ENCODE measurements around the gene RAB3C. TPM values are rescaled to one million over a fixed set of nuclear protein-coding genes. Genes with fewer than 3 reads are reported as not detected.

RAB3C gene
- total RNA-seq, 2 experiments from 2014 or later = not detected

DNA sequence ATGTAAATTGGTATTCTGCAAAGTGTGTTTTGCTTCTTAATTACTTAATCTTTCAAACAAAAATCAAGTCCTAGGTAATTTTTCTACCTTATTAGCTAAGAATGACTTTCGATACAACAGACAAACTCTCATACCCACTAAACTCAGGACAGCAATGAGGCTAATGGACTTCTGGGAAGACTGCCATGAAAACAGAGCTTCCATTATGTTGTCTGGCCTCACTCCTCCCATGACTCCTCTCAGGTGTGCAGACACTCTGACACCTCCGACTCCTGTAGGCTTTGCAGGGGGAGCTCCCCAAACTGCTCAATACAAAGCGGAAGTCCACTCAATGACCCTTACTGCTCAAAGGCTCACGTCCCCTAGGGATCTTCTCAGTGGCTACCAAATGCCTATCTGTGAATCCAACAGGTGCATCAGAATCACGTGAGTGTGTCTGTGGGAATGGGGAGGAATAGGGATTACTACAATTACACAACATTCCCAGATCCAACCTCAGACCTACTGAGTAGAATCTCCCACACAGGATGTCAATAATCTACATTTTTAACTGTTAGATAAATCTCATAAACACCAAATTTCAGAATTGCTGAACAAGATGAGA lies 289.9 kb downstream of the RAB3C start:
- Histone ChIP-seq H3K9me3 (ENCODE audit: control insufficient read depth in 1 of 2, insufficient read depth in 1 of 2, low read length in 2 of 2) (no peaks in the 10 kb centered on the region), H3K27me3 (ENCODE audit: control insufficient read depth in 1 of 2, insufficient read depth in 2 of 2, low read length in 2 of 2) (peaks cover 0 to 7% of the 10 kb centered on the region in 2 experiments), H3K36me3 (ENCODE audit: insufficient read depth, low read length) (no peaks in the 10 kb centered on the region), H3K4me3 (ENCODE audit: low read length) (no peak overlapping the region), H3K27ac (ENCODE audit: low read depth in 1 of 2, low read length in 2 of 2) (no peak overlapping the region), H3K4me1 (ENCODE audit: insufficient read depth, low read length) (no peaks in the 10 kb centered on the region)
- TF ChIP-seq CTCF (IDR thresholded peaks at IDR 0.05) = no peak
- ATAC-seq (ENCODE audit: poor library complexity) (no peak), DNase-seq (no peak)
- ChIA-PET POLR2A (no interaction called here), CTCF (interaction anchor here (2.5 kb wide), 1 partner anchor 14 kb away, joined by 5 read pairs; no protein-coding TSS in a partner anchor)
- H3K4me3 Mint-ChIP-seq = no peak overlapping the region
- peaks cover 19% of the 10 kb centered on the region for H3K27me3 Mint-ChIP-seq
- intact Hi-C loops (cut with DNase I, micrococcal nuclease) = loop anchor here (5.0 kb wide), 4 partner anchors 510 to 930 kb away; no protein-coding TSS in a partner anchor
- no peaks in the 10 kb centered on the region for H3K36me3 Mint-ChIP-seq (ENCODE audit: low read depth)
- no peak overlapping the region for H3K27ac Mint-ChIP-seq
- H3K4me1 Mint-ChIP-seq (ENCODE audit: low read depth) = no peaks in the 10 kb centered on the region
- H3K9me3 Mint-ChIP-seq = no peaks in the 10 kb centered on the region

GRCh38 chr5:58875599-58875998 lies 292.7 kb downstream of the RAB3C start:
- Histone ChIP-seq H3K27me3 (ENCODE audit: control insufficient read depth in 1 of 2, insufficient read depth in 2 of 2, low read length in 2 of 2) (peaks cover 0 to 7% of the 10 kb centered on the region in 2 experiments), H3K27ac (ENCODE audit: low read depth in 1 of 2, low read length in 2 of 2) (no peak overlapping the region), H3K36me3 (ENCODE audit: insufficient read depth, low read length) (no peaks in the 10 kb centered on the region), H3K9me3 (ENCODE audit: control insufficient read depth in 1 of 2, insufficient read depth in 1 of 2, low read length in 2 of 2) (no peaks in the 10 kb centered on the region), H3K4me3 (ENCODE audit: low read length) (no peak overlapping the region), H3K4me1 (ENCODE audit: insufficient read depth, low read length) (no peaks in the 10 kb centered on the region)
- intact Hi-C loops (cut with DNase I, micrococcal nuclease) = no loop called here
- Mint-ChIP-seq H3K4me3 (no peak overlapping the region), H3K9me3 (no peaks in the 10 kb centered on the region), H3K4me1 (ENCODE audit: low read depth) (no peaks in the 10 kb centered on the region), H3K27me3 (peaks cover 19% of the 10 kb centered on the region), H3K27ac (no peak overlapping the region), H3K36me3 (ENCODE audit: low read depth) (no peaks in the 10 kb centered on the region)
- DNase-seq (no peak), ATAC-seq (ENCODE audit: poor library complexity) (no peak)
- no peak for TF ChIP-seq CTCF (IDR thresholded peaks at IDR 0.05)
- ChIA-PET POLR2A (interaction anchor here (0.7 kb wide), 1 partner anchor 11 kb away, joined by 3 read pairs; no protein-coding TSS in a partner anchor), CTCF (interaction anchor here (1.3 kb wide), 1 partner anchor 11 kb away, joined by 8 read pairs; no protein-coding TSS in a partner anchor)

DNA sequence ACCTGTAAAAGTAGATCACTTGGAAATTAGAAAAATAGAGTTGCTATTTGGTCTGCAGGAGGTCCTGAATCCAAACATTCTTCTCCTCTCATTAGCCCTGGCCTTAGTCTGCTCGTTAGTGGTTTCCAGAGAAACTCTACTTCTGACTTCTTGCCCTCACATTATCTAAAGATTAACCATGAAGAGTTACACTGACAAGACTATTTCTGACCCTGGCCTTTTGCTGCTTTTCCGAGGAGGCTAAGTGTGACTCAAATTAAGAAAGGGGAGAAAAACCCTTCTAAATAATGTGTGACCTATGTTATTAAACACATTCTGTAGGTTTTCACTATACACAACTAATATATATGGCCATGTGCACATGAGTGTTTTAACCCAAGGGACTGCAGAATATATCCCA lies 302.4 kb downstream of the RAB3C start:
- no peak for ATAC-seq (ENCODE audit: poor library complexity)
- intact Hi-C loops (cut with DNase I, micrococcal nuclease) = loop anchor here in 1 of 2 experiments (5.0 kb wide), 1 partner anchor 242 kb away; no protein-coding TSS in a partner anchor
- no peaks in the 10 kb centered on the region for H3K36me3 Mint-ChIP-seq (ENCODE audit: low read depth)
- peaks cover 0 to 4% of the 10 kb centered on the region in 2 experiments for H3K27me3 ChIP-seq (ENCODE audit: control insufficient read depth in 1 of 2, insufficient read depth in 2 of 2, low read length in 2 of 2)
- TF ChIP-seq CTCF (IDR thresholded peaks at IDR 0.05) = no peak
- H3K9me3 Mint-ChIP-seq = no peaks in the 10 kb centered on the region
- peaks cover 22% of the 10 kb centered on the region for H3K4me1 Mint-ChIP-seq (ENCODE audit: low read depth)
- H3K4me3 ChIP-seq (ENCODE audit: low read length) = no peak overlapping the region
- H3K9me3 ChIP-seq (ENCODE audit: control insufficient read depth in 1 of 2, insufficient read depth in 1 of 2, low read length in 2 of 2) = no peaks in the 10 kb centered on the region
- H3K27ac ChIP-seq (ENCODE audit: low read depth in 1 of 2, low read length in 2 of 2) = no peak overlapping the region
- H3K27ac Mint-ChIP-seq = no peak overlapping the region
- no peaks in the 10 kb centered on the region for H3K36me3 ChIP-seq (ENCODE audit: insufficient read depth, low read length)
- H3K4me3 Mint-ChIP-seq = no peak overlapping the region
- no peak for DNase-seq
- peaks cover 5% of the 10 kb centered on the region for H3K27me3 Mint-ChIP-seq
- ChIA-PET CTCF (interaction anchor here (1.8 to 2.4 kb wide), 3 partner anchors 10 to 289 kb away, joined by 5 to 17 read pairs (median 8); no protein-coding TSS in a partner anchor), POLR2A (no interaction called here)
- peaks cover 17% of the 10 kb centered on the region for H3K4me1 ChIP-seq (ENCODE audit: insufficient read depth, low read length)

All from CD4-positive, alpha-beta T cell (primary cell).